DLD1 (cell line): ENCODE data around the gene MLLT1.

ENCODE experiments used
- in situ Hi-C: cut with HindIII; loops from 2 replicates; pipeline ENCODE4 v1.10.0; 2017; ENCODE audit warnings: low sequenced_read_pairs

MLLT1 gene

GRCh38 chr19:6224308-6224675, 55.5 kb downstream of the MLLT1 start:
- in situ Hi-C loops = no loop called here

GRCh38 chr19:6223461-6224307, 56.1 kb downstream of the MLLT1 start:
- in situ Hi-C loops = no loop called here

GRCh38 chr19:6222884-6223283, 56.9 kb downstream of the MLLT1 start:
- in situ Hi-C loops = no loop called here

- in situ Hi-C loops = no loop called here
Measured at GRCh38 chr19:6221878-6222746, 57.7 kb downstream of the MLLT1 start.

- in situ Hi-C loops = no loop called here
Measured at GRCh38 chr19:6221220-6221877, 58.4 kb downstream of the MLLT1 start.

GRCh38 chr19:6220385-6221191, 59.2 kb downstream of the MLLT1 start:
- in situ Hi-C loops = no loop called here

GRCh38 chr19:6219586-6220290, 60.0 kb downstream of the MLLT1 start:
- in situ Hi-C loops = no loop called here

- in situ Hi-C loops = no loop called here
Measured at GRCh38 chr19:6219147-6219525, 60.6 kb downstream of the MLLT1 start.

- in situ Hi-C loops = no loop called here
Measured at GRCh38 chr19:6218491-6219146, 61.2 kb downstream of the MLLT1 start.

- in situ Hi-C loops = no loop called here
Measured at GRCh38 chr19:6217752-6218334, 61.9 kb downstream of the MLLT1 start.

GRCh38 chr19:6216996-6217751, 62.6 kb downstream of the MLLT1 start:
- in situ Hi-C loops = no loop called here

- in situ Hi-C loops = no loop called here
Measured at GRCh38 chr19:6216236-6216995, 63.4 kb downstream of the MLLT1 start.

- in situ Hi-C loops = no loop called here
Measured at GRCh38 chr19:6215701-6216235, 64.0 kb downstream of the MLLT1 start.

GRCh38 chr19:6214881-6215541, 64.8 kb downstream of the MLLT1 start:
- in situ Hi-C loops = no loop called here

- in situ Hi-C loops = no loop called here
Measured at GRCh38 chr19:6213696-6214641, 65.8 kb downstream of the MLLT1 start.

GRCh38 chr19:6213266-6213595, 66.5 kb downstream of the MLLT1 start:
- in situ Hi-C loops = no loop called here
